ENCODE measurements around the gene PAPPA2. TPM values are rescaled to one million over a fixed set of nuclear protein-coding genes. Genes with fewer than 3 reads are reported as not detected.

Gene PAPPA2
- total RNA-seq, 1 experiment from 2014 or later, result 2.0 TPM

- in situ Hi-C loops (cut with HindIII; ENCODE audit: low pct_unique_long_range_greater_than_20kb, low sequenced_read_pairs), result no loop called here
- DNase-seq (ENCODE audit: low read depth, low spot score), result no peak
These were observed 8.6 kb downstream of the PAPPA2 start for GRCh38 chr1:176471338-176472121.

- peak; percentile 23 for DNase-seq (ENCODE audit: low read depth, low spot score)
- in situ Hi-C loops (cut with HindIII; ENCODE audit: low pct_unique_long_range_greater_than_20kb, low sequenced_read_pairs), result no loop called here
These were observed 17.0 kb downstream of the PAPPA2 start for GRCh38 chr1:176479971-176480370.

GRCh38 chr1:176480750-176481149, 17.8 kb downstream of the PAPPA2 start:
- in situ Hi-C loops (cut with HindIII; ENCODE audit: low pct_unique_long_range_greater_than_20kb, low sequenced_read_pairs), result no loop called here
- no peak for DNase-seq (ENCODE audit: low read depth, low spot score)

DNA sequence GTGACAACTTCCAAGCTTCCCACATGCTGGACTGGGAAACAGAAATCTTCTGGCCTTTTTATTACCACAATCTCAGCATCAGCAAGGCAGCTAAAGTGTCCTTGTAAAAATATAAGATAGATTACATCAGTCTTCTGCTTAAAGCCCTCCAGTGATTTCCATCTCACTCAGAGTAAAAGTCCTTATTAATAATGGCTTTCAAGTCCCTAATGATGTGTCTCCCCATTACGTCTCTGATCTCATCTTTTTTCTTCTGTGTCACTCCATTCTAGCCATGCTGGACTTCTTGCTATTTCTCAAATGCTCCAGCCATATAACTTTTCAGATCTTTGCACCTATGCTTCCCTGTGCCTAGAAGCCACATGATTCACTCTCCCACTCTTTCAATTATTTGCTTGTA, 22.1 kb downstream of the PAPPA2 start:
- in situ Hi-C loops (cut with HindIII; ENCODE audit: low pct_unique_long_range_greater_than_20kb, low sequenced_read_pairs), result no loop called here
- DNase-seq (ENCODE audit: low read depth, low spot score), result no peak

GRCh38 chr1:176494436-176494835, 31.5 kb downstream of the PAPPA2 start:
- in situ Hi-C loops (cut with HindIII; ENCODE audit: low pct_unique_long_range_greater_than_20kb, low sequenced_read_pairs), result no loop called here
- DNase-seq (ENCODE audit: low read depth, low spot score), result peak; percentile 90

GRCh38 chr1:176499671-176500070, 36.7 kb downstream of the PAPPA2 start:
- no peak for DNase-seq (ENCODE audit: low read depth, low spot score)
- in situ Hi-C loops (cut with HindIII; ENCODE audit: low pct_unique_long_range_greater_than_20kb, low sequenced_read_pairs), result no loop called here

DNA sequence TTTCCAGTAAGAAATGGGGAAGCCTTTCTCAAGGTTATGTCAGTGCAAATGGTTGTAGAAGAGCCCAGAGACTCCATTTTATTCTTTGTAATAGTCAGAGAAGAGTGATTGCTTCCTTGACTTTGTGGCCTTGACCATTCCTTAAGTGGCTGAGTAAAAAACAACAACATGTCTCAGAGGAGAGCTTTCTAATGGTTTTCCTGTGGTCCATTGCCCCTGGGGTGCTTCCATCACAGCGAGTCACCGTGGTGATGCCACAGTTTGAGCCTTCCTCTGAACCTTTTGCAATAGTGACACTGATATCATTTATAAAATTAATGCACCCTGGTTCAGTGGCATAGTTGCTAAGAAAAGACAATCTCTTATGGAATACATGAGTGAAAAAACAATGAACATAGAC, 38.6 kb downstream of the PAPPA2 start:
- DNase-seq (ENCODE audit: low read depth, low spot score), result no peak
- in situ Hi-C loops (cut with HindIII; ENCODE audit: low pct_unique_long_range_greater_than_20kb, low sequenced_read_pairs), result no loop called here

- no peak for DNase-seq (ENCODE audit: low read depth, low spot score)
- in situ Hi-C loops (cut with HindIII; ENCODE audit: low pct_unique_long_range_greater_than_20kb, low sequenced_read_pairs), result no loop called here
These were observed 42.0 kb downstream of the PAPPA2 start for GRCh38 chr1:176504848-176505553.

- DNase-seq (ENCODE audit: low read depth, low spot score), result no peak
- in situ Hi-C loops (cut with HindIII; ENCODE audit: low pct_unique_long_range_greater_than_20kb, low sequenced_read_pairs), result no loop called here
These were observed 50.0 kb downstream of the PAPPA2 start for GRCh38 chr1:176512966-176513365.

DNA sequence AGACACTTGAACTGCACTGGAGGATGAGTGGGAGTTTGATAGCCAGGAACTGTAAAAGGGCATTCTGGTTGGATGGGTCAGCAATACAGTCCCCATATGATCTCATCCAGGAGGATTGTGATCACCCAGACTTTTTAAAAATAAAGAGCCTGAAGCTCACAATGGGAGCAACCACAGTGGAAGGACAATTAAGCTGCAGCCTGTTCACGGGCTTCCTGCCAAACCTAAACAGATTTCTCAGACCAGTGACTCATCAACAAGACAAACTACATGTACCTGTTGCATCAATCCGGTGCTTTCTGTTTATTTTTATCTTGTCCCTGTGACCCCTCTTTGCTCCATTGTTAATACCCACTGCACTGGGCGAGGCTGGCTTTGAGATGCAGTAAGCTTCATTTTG, 52.3 kb downstream of the PAPPA2 start:
- in situ Hi-C loops (cut with HindIII; ENCODE audit: low pct_unique_long_range_greater_than_20kb, low sequenced_read_pairs), result no loop called here
- peak; percentile 53 for DNase-seq (ENCODE audit: low read depth, low spot score)

DNA sequence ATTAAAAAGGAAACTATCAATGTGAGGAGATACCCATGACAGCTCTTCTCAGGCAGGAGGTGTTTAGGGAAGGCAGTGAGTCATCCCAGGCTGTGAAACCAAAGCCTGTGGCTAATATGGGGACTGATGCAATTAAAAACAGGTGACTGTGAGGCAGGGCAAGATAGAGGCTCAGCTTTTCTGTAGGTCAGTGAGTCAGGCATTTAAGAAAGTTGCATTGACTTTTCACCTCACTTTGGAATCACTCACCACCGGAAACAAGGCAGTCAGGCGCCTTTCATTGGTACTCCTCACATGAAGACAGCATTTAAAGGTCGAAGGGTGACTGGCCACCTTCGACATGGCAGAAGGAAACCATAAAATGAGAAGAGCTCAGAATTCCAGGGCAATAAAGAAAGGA, 54.5 kb downstream of the PAPPA2 start:
- in situ Hi-C loops (cut with HindIII; ENCODE audit: low pct_unique_long_range_greater_than_20kb, low sequenced_read_pairs), result no loop called here
- peak; percentile 83 for DNase-seq (ENCODE audit: low read depth, low spot score)

DNA sequence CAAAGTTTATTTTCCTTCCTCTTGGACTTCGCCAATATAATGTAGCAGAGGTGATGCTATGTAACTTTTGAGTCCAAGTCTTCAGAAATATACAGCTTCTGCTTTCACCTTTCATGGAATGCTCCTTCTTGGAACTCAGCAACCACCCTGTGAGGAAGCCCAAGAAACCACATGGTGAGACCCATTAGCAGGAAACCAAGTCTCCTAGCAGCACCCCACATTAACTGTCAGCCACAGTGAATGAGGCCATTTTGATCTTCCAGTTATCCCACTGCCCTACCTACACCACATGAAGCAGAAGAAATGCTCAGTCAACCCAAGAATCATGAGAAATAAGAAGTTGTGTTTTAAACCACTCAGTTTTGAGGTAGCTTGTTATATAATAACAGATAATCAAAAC, 58.2 kb downstream of the PAPPA2 start:
- no peak for DNase-seq (ENCODE audit: low read depth, low spot score)
- in situ Hi-C loops (cut with HindIII; ENCODE audit: low pct_unique_long_range_greater_than_20kb, low sequenced_read_pairs), result no loop called here

DNA sequence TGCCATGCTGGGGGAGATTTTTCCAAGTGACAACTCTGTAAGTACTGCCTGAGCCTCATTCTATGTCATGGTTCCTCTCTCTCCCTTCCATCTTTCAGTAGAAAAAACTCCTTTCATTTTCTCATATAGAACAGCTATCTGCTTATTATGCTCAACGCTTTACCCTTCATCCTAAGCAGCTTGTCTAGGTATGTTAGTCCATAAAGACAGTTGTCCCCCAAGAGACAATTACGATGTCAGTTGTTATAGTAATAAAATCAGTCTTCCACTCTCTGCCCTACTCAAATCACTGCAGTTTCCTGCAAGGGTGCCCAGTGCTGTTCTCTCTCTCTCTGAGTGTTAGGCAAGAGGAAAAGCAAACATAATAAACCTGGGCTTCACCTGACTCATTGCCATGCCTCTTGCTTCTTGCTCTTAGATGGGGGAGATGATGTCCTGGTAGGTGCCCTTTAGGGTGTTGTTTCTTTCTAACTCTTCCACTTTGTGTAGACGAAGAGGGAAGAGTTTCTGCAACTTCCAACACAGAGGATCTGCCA, 59.4 kb downstream of the PAPPA2 start:
- DNase-seq (ENCODE audit: low read depth, low spot score), result no peak
- in situ Hi-C loops (cut with HindIII; ENCODE audit: low pct_unique_long_range_greater_than_20kb, low sequenced_read_pairs), result no loop called here

DNA sequence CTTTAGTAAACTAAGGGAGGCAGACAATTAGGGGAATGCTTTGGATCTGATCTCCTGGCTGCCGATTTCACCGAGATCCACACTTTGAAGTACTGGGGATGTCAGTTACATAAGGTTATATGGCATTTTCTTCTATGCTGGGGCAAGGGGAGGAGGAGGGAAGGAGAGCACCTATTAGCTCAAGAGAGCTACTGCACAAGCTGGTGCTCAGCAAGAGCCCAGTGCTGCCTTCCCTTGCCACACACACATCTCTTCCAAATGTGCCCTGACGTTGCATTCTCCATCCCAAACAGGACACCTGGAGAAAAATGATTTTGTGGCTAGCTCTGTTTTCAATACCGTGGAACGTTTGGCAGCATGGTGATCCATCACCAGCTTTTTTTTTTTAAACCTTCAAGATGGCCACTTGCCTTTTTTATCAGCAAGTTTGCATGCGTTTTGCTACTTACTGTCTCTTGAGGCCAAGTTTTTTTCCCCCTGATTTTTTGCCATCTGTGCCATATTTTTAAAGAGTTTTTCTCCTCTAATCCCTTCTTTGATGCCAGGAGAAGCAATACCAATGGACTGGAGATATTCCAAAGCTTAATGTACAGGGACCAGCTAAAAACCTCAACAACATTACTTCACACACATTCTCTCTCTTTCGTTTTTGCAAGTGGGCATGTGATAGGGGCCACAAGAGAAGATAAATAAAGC, 66.6 kb downstream of the PAPPA2 start:
- no peak for DNase-seq (ENCODE audit: low read depth, low spot score)
- in situ Hi-C loops (cut with HindIII; ENCODE audit: low pct_unique_long_range_greater_than_20kb, low sequenced_read_pairs), result no loop called here

DNA sequence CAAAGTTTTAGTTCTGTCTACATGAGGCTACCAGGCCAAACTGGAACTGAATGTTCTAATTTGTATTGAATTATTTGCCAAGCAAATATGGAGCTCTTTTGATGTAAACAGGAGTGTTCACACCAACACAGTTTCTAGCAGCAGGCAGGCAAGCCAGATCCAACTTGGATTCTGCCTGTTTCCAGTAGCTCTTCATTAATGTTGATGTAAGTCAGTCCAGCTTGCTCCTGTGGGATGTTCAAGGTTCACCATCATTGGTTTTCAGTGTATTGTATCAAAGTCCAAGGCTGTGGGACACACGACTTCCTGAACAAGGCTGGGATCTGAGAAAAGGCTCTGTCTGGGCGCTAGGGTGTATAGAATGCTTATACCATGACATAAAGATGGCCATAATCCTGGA, 68.1 kb downstream of the PAPPA2 start:
- DNase-seq (ENCODE audit: low read depth, low spot score), result no peak
- in situ Hi-C loops (cut with HindIII; ENCODE audit: low pct_unique_long_range_greater_than_20kb, low sequenced_read_pairs), result no loop called here

- in situ Hi-C loops (cut with HindIII; ENCODE audit: low pct_unique_long_range_greater_than_20kb, low sequenced_read_pairs), result no loop called here
- DNase-seq (ENCODE audit: low read depth, low spot score), result no peak
These were observed 69.2 kb downstream of the PAPPA2 start for GRCh38 chr1:176531921-176532897.

DNA sequence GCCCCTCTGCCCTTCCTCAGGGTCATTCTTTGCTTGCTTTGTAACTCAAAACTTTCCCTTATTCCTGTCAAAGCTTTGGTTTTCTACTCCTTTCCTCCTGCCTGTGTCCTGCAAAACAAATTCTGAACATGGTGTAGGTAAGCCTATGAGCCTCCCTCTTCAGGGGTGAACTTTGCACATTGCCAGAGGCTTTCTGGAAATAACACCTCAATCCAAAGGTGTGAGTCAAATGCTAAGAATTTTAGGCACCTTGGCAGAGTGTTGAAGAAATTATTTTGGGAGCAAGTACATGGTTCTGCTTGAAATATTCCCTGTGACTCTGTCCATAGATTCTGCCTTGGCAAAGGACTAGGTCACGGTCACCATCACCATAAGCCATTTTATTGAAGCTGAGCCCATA, 70.0 kb downstream of the PAPPA2 start:
- in situ Hi-C loops (cut with HindIII; ENCODE audit: low pct_unique_long_range_greater_than_20kb, low sequenced_read_pairs), result no loop called here

More for the DNA sequence above, 70.0 kb downstream of the PAPPA2 start:
- DNase-seq (ENCODE audit: low read depth, low spot score), result no peak

Measured in SK-MEL-5 (cell line).